GM21526 (cell line): ENCODE data around the gene PPFIBP2.

Experiments used
- ATAC-seq: cut with Tn5 transposase; IDR thresholded peaks from one replicate; pipeline ENCODE4 v1.9.1; 2021; ENCODE audit warnings: moderate library complexity; ENCODE audit not compliant: unreplicated experiment, low FRiP score

Gene PPFIBP2

GRCh38 chr11:7575841-7576725, 62.3 kb downstream of the PPFIBP2 start:
- ATAC-seq, result no peak

GRCh38 chr11:7576726-7577290, 63.0 kb downstream of the PPFIBP2 start:
- ATAC-seq, result no peak

- ATAC-seq, result no peak
Observed at GRCh38 chr11:7577291-7578190, 63.7 kb downstream of the PPFIBP2 start.

- no peak for ATAC-seq
Observed at GRCh38 chr11:7578276-7578955, 64.6 kb downstream of the PPFIBP2 start.

GRCh38 chr11:7579361-7579791, 65.6 kb downstream of the PPFIBP2 start:
- ATAC-seq, result no peak

GRCh38 chr11:7581021-7581590, 67.3 kb downstream of the PPFIBP2 start:
- no peak for ATAC-seq

GRCh38 chr11:7582338-7582985, 68.7 kb downstream of the PPFIBP2 start:
- ATAC-seq, result no peak

- no peak for ATAC-seq
Observed at GRCh38 chr11:7583248-7583647, 69.4 kb downstream of the PPFIBP2 start.

GRCh38 chr11:7584910-7585309, 71.1 kb downstream of the PPFIBP2 start:
- ATAC-seq, result no peak

GRCh38 chr11:7585816-7586215, 72.0 kb downstream of the PPFIBP2 start:
- no peak for ATAC-seq

- ATAC-seq, result no peak
Observed at GRCh38 chr11:7586376-7586775, 72.6 kb downstream of the PPFIBP2 start.

- no peak for ATAC-seq
Observed at GRCh38 chr11:7587712-7588111, 73.9 kb downstream of the PPFIBP2 start.

- ATAC-seq, result no peak
Observed at GRCh38 chr11:7589861-7590260, 76.1 kb downstream of the PPFIBP2 start.

GRCh38 chr11:7590529-7590928, 76.7 kb downstream of the PPFIBP2 start:
- ATAC-seq, result no peak

- no peak for ATAC-seq
Observed at GRCh38 chr11:7591107-7591894, 77.5 kb downstream of the PPFIBP2 start.

GRCh38 chr11:7591987-7592386, 78.2 kb downstream of the PPFIBP2 start:
- no peak for ATAC-seq

- ATAC-seq, result no peak
Observed at GRCh38 chr11:7592711-7593110, 78.9 kb downstream of the PPFIBP2 start.

GRCh38 chr11:7593481-7593880, 79.7 kb downstream of the PPFIBP2 start:
- no peak for ATAC-seq
